ENCODE data around the gene NBR1. TPM values are rescaled to one million over a fixed set of nuclear protein-coding genes. Genes with fewer than 3 reads are reported as not detected.

Gene NBR1
- total and polyA plus RNA-seq, 2 experiments from 2014 or later = 12.6 to 36.8 TPM

DNA sequence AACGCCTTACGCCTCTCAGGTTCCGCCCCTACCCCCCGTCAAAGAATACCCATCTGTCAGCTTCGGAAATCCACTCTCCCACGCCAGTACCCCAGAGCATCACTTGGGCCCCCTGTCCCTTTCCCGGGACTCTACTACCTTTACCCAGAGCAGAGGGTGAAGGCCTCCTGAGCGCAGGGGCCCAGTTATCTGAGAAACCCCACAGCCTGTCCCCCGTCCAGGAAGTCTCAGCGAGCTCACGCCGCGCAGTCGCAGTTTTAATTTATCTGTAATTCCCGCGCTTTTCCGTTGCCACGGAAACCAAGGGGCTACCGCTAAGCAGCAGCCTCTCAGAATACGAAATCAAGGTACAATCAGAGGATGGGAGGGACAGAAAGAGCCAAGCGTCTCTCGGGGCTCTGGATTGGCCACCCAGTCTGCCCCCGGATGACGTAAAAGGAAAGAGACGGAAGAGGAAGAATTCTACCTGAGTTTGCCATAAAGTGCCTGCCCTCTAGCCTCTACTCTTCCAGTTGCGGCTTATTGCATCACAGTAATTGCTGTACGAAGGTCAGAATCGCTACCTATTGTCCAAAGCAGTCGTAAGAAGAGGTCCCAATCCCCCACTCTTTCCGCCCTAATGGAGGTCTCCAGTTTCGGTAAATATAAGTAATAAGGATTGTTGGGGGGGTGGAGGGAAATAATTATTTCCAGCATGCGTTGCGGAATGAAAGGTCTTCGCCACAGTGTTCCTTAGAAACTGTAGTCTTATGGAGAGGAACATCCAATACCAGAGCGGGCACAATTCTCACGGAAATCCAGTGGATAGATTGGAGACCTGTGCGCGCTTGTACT, 45.7 kb upstream of the NBR1 start, which contains the start of gene BRCA1:
Gene BRCA1 (minus strand): TSS at position 232 of the 834 bp plus-strand sequence. CDS start 1,268 bp downstream, outside the sequence.
- Mint-ChIP-seq H3K4me1 (peaks cover 8% of the 10 kb centered on the region), H3K4me3 (peak within 1 kb of the TSS; percentile 96), H3K27me3 (ENCODE audit: insufficient read depth, low read depth, poor library complexity) (peaks cover 22% of the 10 kb centered on the region), H3K27ac (peak within 1 kb of the TSS; percentile 97), H3K9me3 (peaks cover 10% of the 10 kb centered on the region), H3K36me3 (ENCODE audit: low read depth) (peaks cover 40% of the 10 kb centered on the region)
- peak within 1 kb of the TSS; percentile 95 for H3K4me2 ChIP-seq
- peaks cover 26% of the 10 kb centered on the region for H3K79me2 ChIP-seq (replicated peaks; ENCODE audit: insufficient read depth)
- H3K27ac ChIP-seq (ENCODE audit: low read depth) = peak within 1 kb of the TSS; percentile 79
- 0 out of 2 replicates have a peak, but pooled peaks cover 3% of the 10 kb centered on the region for H3F3A ChIP-seq (replicated peaks; ENCODE audit: low read depth)
- no peaks in the 10 kb centered on the region for H3K4me1 ChIP-seq (ENCODE audit: insufficient read depth)
- no peaks in the 10 kb centered on the region for H3K27me3 ChIP-seq (ENCODE audit: insufficient read depth)
- TF ChIP-seq POLR2AphosphoS5 (IDR thresholded peaks at IDR 0.05; ENCODE audit: low read depth) (peak; percentile 79), JUNB (IDR thresholded peaks at IDR 0.05; ENCODE audit: unreplicated experiment) (no peak), ZNF331 (CRISPR knock-in tag; IDR thresholded peaks at IDR 0.05; ENCODE audit: low read depth) (no peak), STAT1 (IDR thresholded peaks at IDR 0.05; ENCODE audit: unreplicated experiment) (no peak), EZH2 (IDR thresholded peaks at IDR 0.05; ENCODE audit: low read depth, unreplicated experiment) (no peak), EZH2phosphoT487 (IDR thresholded peaks at IDR 0.05; ENCODE audit: unreplicated experiment) (no peak), CREB1 (CRISPR knock-in tag; IDR thresholded peaks at IDR 0.05; ENCODE audit: low read depth) (peak; percentile 96)
- TF ChIP-seq, protein P1, sequence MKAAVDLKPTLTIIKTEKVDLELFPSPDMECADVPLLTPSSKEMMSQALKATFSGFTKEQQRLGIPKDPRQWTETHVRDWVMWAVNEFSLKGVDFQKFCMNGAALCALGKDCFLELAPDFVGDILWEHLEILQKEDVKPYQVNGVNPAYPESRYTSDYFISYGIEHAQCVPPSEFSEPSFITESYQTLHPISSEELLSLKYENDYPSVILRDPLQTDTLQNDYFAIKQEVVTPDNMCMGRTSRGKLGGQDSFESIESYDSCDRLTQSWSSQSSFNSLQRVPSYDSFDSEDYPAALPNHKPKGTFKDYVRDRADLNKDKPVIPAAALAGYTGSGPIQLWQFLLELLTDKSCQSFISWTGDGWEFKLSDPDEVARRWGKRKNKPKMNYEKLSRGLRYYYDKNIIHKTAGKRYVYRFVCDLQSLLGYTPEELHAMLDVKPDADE (IDR thresholded peaks at IDR 0.05) = peak; percentile 54; the same call in 1 of the 2 replicates
- no peaks in the 10 kb centered on the region for H3K9me2 ChIP-seq (ENCODE audit: insufficient read depth)
- peaks cover 4% of the 10 kb centered on the region; the same call in 1 of the 2 replicates for H3K36me3 ChIP-seq (ENCODE audit: insufficient read depth)
- DNase-seq (ENCODE audit: low spot score) (peak; percentile 100), ATAC-seq (peak; percentile 95)
- no peaks in the 10 kb centered on the region; the same call in 1 of the 2 replicates for H4K20me1 ChIP-seq (replicated peaks; ENCODE audit: insufficient read depth)
- peak within 1 kb of the TSS; percentile 65 for H3K4me3 ChIP-seq
- H2AFZ ChIP-seq = peak within 1 kb of the TSS; percentile 45

GRCh38 chr17:43125967-43126910, 44.8 kb upstream of the NBR1 start:
- Mint-ChIP-seq H3K4me3 (peak overlapping the region; percentile 96), H3K4me1 (peaks cover 8% of the 10 kb centered on the region), H3K27me3 (ENCODE audit: insufficient read depth, low read depth, poor library complexity) (peaks cover 24% of the 10 kb centered on the region), H3K27ac (peak overlapping the region; percentile 97), H3K36me3 (ENCODE audit: low read depth) (peaks cover 40% of the 10 kb centered on the region), H3K9me3 (peaks cover 10% of the 10 kb centered on the region)
- Histone ChIP-seq H2AFZ (no peak overlapping the region), H3F3A (replicated peaks; ENCODE audit: low read depth) (0 out of 2 replicates have a peak, but pooled peaks cover 3% of the 10 kb centered on the region), H3K4me2 (peak overlapping the region; percentile 74), H3K27ac (ENCODE audit: low read depth) (peak overlapping the region; percentile 79), H3K9me2 (ENCODE audit: insufficient read depth) (no peaks in the 10 kb centered on the region), H3K36me3 (ENCODE audit: insufficient read depth) (peaks cover 4% of the 10 kb centered on the region; the same call in 1 of the 2 replicates), H3K27me3 (ENCODE audit: insufficient read depth) (no peaks in the 10 kb centered on the region), H3K4me1 (ENCODE audit: insufficient read depth) (no peaks in the 10 kb centered on the region), H3K4me3 (peak overlapping the region; percentile 65), H3K79me2 (replicated peaks; ENCODE audit: insufficient read depth) (peaks cover 26% of the 10 kb centered on the region), H4K20me1 (replicated peaks; ENCODE audit: insufficient read depth) (no peaks in the 10 kb centered on the region; the same call in 1 of the 2 replicates)
- DNase-seq (ENCODE audit: low spot score) (peak; percentile 25), ATAC-seq (peak; percentile 8; the same call in 2 of the 3 replicates)
- no peak for TF ChIP-seq POLR2AphosphoS5 (IDR thresholded peaks at IDR 0.05; ENCODE audit: low read depth)
- no peak for TF ChIP-seq ZNF462 (CRISPR knock-in tag; IDR thresholded peaks at IDR 0.05)
- no peak for TF ChIP-seq NANOG (IDR thresholded peaks at IDR 0.05; ENCODE audit: borderline replicate concordance)
- TF ChIP-seq ZNF331 (CRISPR knock-in tag; IDR thresholded peaks at IDR 0.05; ENCODE audit: low read depth) = no peak

Data from GM23338 (cell line).